Prostate gland (tissue), 2 donors: ENCODE measurements around the gene BIN1. TPM values are rescaled to one million over a fixed set of nuclear protein-coding genes. Genes with fewer than 3 reads are reported as not detected.

Experiments used
- DNase-seq: peaks from one replicate; pipeline ENCODE4 v3.0.0-alpha.2; 2019; ENCODE audit warnings: low spot score
- H3K27ac ChIP-seq, 2 donors: fragments of 200-600 bp; sonication (generic); 2 replicates each; pipeline ENCODE4 v1.5.1; 2017 to 2019
- H3K27me3 ChIP-seq: fragments of 200-600 bp; sonication (generic); replicated peaks from 2 replicates; pipeline ENCODE4 v1.5.1; 2019; ENCODE audit not compliant: insufficient read depth
- H3K36me3 ChIP-seq, 2 donors: fragments of 200-600 bp; sonication (generic); 1 replicate in 1 of 2; 2 replicates in 1 of 2; pipeline versions ENCODE4 v1.5.1 to v1.8.1; 2017 to 2019
- H3K4me1 ChIP-seq: fragments of 200-600 bp; sonication (generic); replicated peaks from 2 replicates; pipeline ENCODE4 v1.5.1; 2019
- H3K4me3 ChIP-seq, 2 donors: fragments of 200-600 bp; sonication (generic); 2 replicates each; pipeline ENCODE4 v1.5.1; 2017 to 2019
- H3K9me3 ChIP-seq: fragments of 200-600 bp; sonication (generic); 2 replicates; pipeline ENCODE4 v1.5.1; 2017
- POLR2A ChIP-seq: fragments of 450-650 bp; IDR thresholded peaks from one replicate; pipeline ENCODE4 v1.6.1; 2016; ENCODE audit warnings: antibody characterized with exemption, mild to moderate bottlenecking
- POLR2AphosphoS5 ChIP-seq: sonication (generic); formaldehyde crosslinking; IDR thresholded peaks from one replicate; pipeline ENCODE4 v1.6.1; 2017; ENCODE audit warnings: antibody characterized with exemption
- WGBS: methylation state at CpG from one replicate; pipeline ENCODE4 v1.1.5; 2018; 5-methylcytosine and 5-hydroxymethylcytosine counted together
- intact Hi-C: fragments of 100-400 bp; cut with DNase I; formaldehyde crosslinking; loops from one replicate; pipeline ENCODE4 v1.14.2; 2022
- total RNA-seq, 2 donors: library from RNA; depleted of rRNA; stranded (reverse); fragments of >200 nt; gene quantifications; one replicate each; pipeline ENCODE4 v1.1.0, GENCODE V29; 2016
- TF ChIP-seq, protein P1 (sequence below), 4 experiments: fragments of 200-600 bp in 2 of 4; fragments of 450-650 bp in 2 of 4; sonication (generic) in 2 of 4; IDR thresholded peaks; 1 replicate in 3 of 4; 2 replicates in 1 of 4; pipeline ENCODE4 v1.5.1; 2016 to 2019; ENCODE audit warnings: antibody characterized with exemption in 4 of 4, mild to moderate bottlenecking in 2 of 4, moderate library complexity in 2 of 4

The BIN1 gene
- total RNA-seq, 2 donors from 2014 or later = 65.6 to 70.1 TPM

GRCh38 chr2:127134235-127134634, 27.3 kb upstream of the BIN1 start:
- no peak for TF ChIP-seq POLR2AphosphoS5
- no peak for TF ChIP-seq POLR2A
- TF ChIP-seq, protein P1, sequence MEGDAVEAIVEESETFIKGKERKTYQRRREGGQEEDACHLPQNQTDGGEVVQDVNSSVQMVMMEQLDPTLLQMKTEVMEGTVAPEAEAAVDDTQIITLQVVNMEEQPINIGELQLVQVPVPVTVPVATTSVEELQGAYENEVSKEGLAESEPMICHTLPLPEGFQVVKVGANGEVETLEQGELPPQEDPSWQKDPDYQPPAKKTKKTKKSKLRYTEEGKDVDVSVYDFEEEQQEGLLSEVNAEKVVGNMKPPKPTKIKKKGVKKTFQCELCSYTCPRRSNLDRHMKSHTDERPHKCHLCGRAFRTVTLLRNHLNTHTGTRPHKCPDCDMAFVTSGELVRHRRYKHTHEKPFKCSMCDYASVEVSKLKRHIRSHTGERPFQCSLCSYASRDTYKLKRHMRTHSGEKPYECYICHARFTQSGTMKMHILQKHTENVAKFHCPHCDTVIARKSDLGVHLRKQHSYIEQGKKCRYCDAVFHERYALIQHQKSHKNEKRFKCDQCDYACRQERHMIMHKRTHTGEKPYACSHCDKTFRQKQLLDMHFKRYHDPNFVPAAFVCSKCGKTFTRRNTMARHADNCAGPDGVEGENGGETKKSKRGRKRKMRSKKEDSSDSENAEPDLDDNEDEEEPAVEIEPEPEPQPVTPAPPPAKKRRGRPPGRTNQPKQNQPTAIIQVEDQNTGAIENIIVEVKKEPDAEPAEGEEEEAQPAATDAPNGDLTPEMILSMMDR (IDR thresholded peaks at IDR 0.05) = no peak
- no peaks in the 10 kb centered on the region for H3K9me3 ChIP-seq
- no peaks in the 10 kb centered on the region for H3K4me1 ChIP-seq
- DNase-seq = no peak
- no peak overlapping the region for H3K27ac ChIP-seq
- 75% methylated on average over 4 of the region's 4 CpGs for WGBS
- intact Hi-C loops = no loop called here
- no peaks in the 10 kb centered on the region for H3K36me3 ChIP-seq
- no peaks in the 10 kb centered on the region for H3K27me3 ChIP-seq
- no peak overlapping the region for H3K4me3 ChIP-seq

GRCh38 chr2:127133793-127134192, 26.8 kb upstream of the BIN1 start:
- no peak overlapping the region for H3K4me3 ChIP-seq
- WGBS = 95% methylated on average over 2 of the region's 2 CpGs

DNA sequence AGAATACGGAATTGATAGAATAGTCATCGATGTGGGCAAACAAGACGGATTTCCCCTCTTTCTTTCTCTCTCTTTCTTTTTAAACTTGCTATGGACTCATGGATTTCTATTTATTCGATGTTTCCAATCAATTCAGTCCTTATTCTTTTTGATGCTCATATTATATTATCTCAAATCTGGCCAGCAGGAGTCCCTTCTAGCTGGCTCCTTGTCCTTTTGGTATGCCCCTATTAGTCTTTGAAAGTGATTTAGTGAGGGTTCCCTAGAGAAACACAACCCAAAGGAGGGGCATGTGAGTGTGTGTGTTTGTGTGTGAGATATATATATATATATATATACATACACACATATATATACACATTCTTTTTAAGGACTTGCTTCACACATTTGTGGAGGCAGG, 23.5 kb upstream of the BIN1 start:
- 83% methylated on average over 4 of the region's 4 CpGs for WGBS
- no peaks in the 10 kb centered on the region for H3K36me3 ChIP-seq
- no peak overlapping the region for H3K27ac ChIP-seq
- H3K4me1 ChIP-seq = no peaks in the 10 kb centered on the region
- no peak for DNase-seq
- H3K4me3 ChIP-seq = no peak overlapping the region
- intact Hi-C loops = no loop called here
- TF ChIP-seq POLR2AphosphoS5 (no peak), POLR2A (no peak)
- TF ChIP-seq, protein P1 (IDR thresholded peaks at IDR 0.05) = no peak
- no peaks in the 10 kb centered on the region for H3K9me3 ChIP-seq
- no peaks in the 10 kb centered on the region for H3K27me3 ChIP-seq

More at GRCh38 chr2:127133793-127134192, 26.8 kb upstream of the BIN1 start:
- Histone ChIP-seq H3K4me1 (no peaks in the 10 kb centered on the region), H3K36me3 (no peaks in the 10 kb centered on the region), H3K27me3 (no peaks in the 10 kb centered on the region), H3K9me3 (no peaks in the 10 kb centered on the region), H3K27ac (no peak overlapping the region)
- TF ChIP-seq, protein P1 (IDR thresholded peaks at IDR 0.05) = no peak
- no peak for TF ChIP-seq POLR2A
- no peak for TF ChIP-seq POLR2AphosphoS5
- intact Hi-C loops = no loop called here
- DNase-seq = no peak

GRCh38 chr2:127129937-127130336, 23.0 kb upstream of the BIN1 start:
- WGBS = 85% methylated on average over 11 of the region's 11 CpGs
- Histone ChIP-seq H3K4me3 (no peak overlapping the region), H3K27ac (no peak overlapping the region), H3K4me1 (no peaks in the 10 kb centered on the region), H3K9me3 (no peaks in the 10 kb centered on the region), H3K36me3 (no peaks in the 10 kb centered on the region), H3K27me3 (no peaks in the 10 kb centered on the region)
- DNase-seq = no peak
- intact Hi-C loops = no loop called here
- TF ChIP-seq, protein P1 (IDR thresholded peaks at IDR 0.05) = no peak
- no peak for TF ChIP-seq POLR2AphosphoS5
- no peak for TF ChIP-seq POLR2A

DNA sequence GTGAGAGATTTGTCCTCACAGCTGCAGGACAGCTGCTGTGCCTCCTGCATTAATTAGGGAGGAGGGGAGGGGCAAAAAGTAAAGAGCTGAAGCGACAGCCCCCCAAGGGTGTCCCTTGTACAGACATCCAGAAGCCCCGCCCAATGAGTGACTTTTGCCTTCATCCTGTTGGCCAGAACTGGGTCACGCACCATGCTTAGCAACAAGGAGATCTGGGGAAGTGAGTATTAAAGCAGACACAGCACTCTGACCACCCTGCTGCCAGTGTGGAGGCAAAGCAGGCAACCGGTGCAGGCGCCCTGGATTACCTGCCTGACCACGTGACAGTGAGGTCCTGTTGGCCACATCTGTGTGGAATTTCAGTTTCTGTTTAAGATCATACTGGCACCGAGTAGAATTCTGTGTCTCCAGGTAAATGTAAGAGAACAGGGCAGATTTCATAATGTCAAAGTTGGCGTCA, 21.5 kb upstream of the BIN1 start:
- no peaks in the 10 kb centered on the region for H3K4me1 ChIP-seq
- intact Hi-C loops = no loop called here
- H3K4me3 ChIP-seq = peak overlapping the region in 1 of 2 donors; percentile 24
- 22% methylated on average over 8 of the region's 8 CpGs for WGBS
- H3K27ac ChIP-seq = peak overlapping the region; percentile 28 to 60
- TF ChIP-seq POLR2A (no peak), POLR2AphosphoS5 (peak; percentile 75)
- TF ChIP-seq, protein P1 (IDR thresholded peaks at IDR 0.05) = peak in 1 of 4 experiments; percentile 11
- H3K36me3 ChIP-seq = no peaks in the 10 kb centered on the region
- no peaks in the 10 kb centered on the region for H3K9me3 ChIP-seq
- DNase-seq = peak; percentile 82
- no peaks in the 10 kb centered on the region for H3K27me3 ChIP-seq
